Trophoblast cell (in vitro differentiated cells and primary cell): ENCODE results near the gene SCG3.

Source experiments
- DNase-seq, 2 donors: peaks; one replicate each; pipeline ENCODE4 v3.0.0-alpha.2; 2016
- H2AFZ ChIP-seq: 2 replicates; pipeline ENCODE4 v1.6.1; 2013; ENCODE audit warnings: low read length, moderate library complexity, mild to moderate bottlenecking; ENCODE audit not compliant: insufficient read depth, poor library complexity
- H2AK5ac ChIP-seq: 2 replicates; pipeline ENCODE4 v1.6.1; 2013; ENCODE audit warnings: mild to moderate bottlenecking, low read length
- H2BK120ac ChIP-seq: 2 replicates; pipeline ENCODE4 v1.6.1; 2013; ENCODE audit warnings: low read length, mild to moderate bottlenecking, moderate library complexity; ENCODE audit not compliant: insufficient read depth, poor library complexity
- H2BK12ac ChIP-seq: 2 replicates; pipeline ENCODE4 v1.6.1; 2013; ENCODE audit warnings: mild to moderate bottlenecking, low read length, moderate library complexity
- H2BK5ac ChIP-seq: 2 replicates; pipeline ENCODE4 v1.6.1; 2013; ENCODE audit warnings: low read length, low read depth, moderate library complexity, mild to moderate bottlenecking; ENCODE audit not compliant: poor library complexity
- H3K14ac ChIP-seq: 2 replicates; pipeline ENCODE4 v1.6.1; 2013; ENCODE audit warnings: mild to moderate bottlenecking, low read length
- H3K18ac ChIP-seq: 2 replicates; pipeline ENCODE4 v1.6.1; 2013; ENCODE audit warnings: mild to moderate bottlenecking, low read length
- H3K23ac ChIP-seq: 2 replicates; pipeline ENCODE4 v1.6.1; 2013; ENCODE audit warnings: low read length
- H3K27ac ChIP-seq: 2 replicates; pipeline ENCODE4 v1.5.1; 2013; ENCODE audit warnings: low read depth, mild to moderate bottlenecking, inconsistent platforms, low read length, moderate library complexity
- H3K27me3 ChIP-seq: 2 replicates; pipeline ENCODE4 v1.6.1; 2013; ENCODE audit warnings: inconsistent platforms, mild to moderate bottlenecking, low read length, moderate library complexity; ENCODE audit not compliant: insufficient read depth
- H3K36me3 ChIP-seq, 2 experiments: 1 replicate in 1 of 2; 2 replicates in 1 of 2; pipeline ENCODE4 v1.6.1; 2013; ENCODE audit warnings: low read length in 2 of 2, mild to moderate bottlenecking in 2 of 2, moderate library complexity in 1 of 2; ENCODE audit not compliant: insufficient read depth in 2 of 2, control insufficient read depth in 1 of 2
- H3K4ac ChIP-seq: 2 replicates; pipeline ENCODE4 v1.6.1; 2013; ENCODE audit warnings: low read depth, mild to moderate bottlenecking, low read length, moderate library complexity
- H3K4me1 ChIP-seq, 2 experiments: 1 replicate in 1 of 2; 2 replicates in 1 of 2; pipeline ENCODE4 v1.6.1; 2013; ENCODE audit warnings: low read length in 2 of 2, mild to moderate bottlenecking in 2 of 2, moderate library complexity in 1 of 2; ENCODE audit not compliant: insufficient read depth in 2 of 2, control insufficient read depth in 1 of 2
- H3K4me2 ChIP-seq: 2 replicates; pipeline ENCODE4 v1.6.1; 2013; ENCODE audit warnings: inconsistent platforms, mild to moderate bottlenecking, low read length, moderate library complexity
- H3K4me3 ChIP-seq: 2 replicates; pipeline ENCODE4 v1.5.1; 2013; ENCODE audit warnings: mild to moderate bottlenecking, low read depth, low read length, inconsistent platforms
- H3K79me1 ChIP-seq: one replicate; pipeline ENCODE4 v1.6.1; 2013; ENCODE audit warnings: low read length
- H3K79me2 ChIP-seq: 2 replicates; pipeline ENCODE4 v1.6.1; 2013; ENCODE audit warnings: low read length, mild to moderate bottlenecking; ENCODE audit not compliant: control insufficient read depth, insufficient read depth, poor library complexity
- H3K9ac ChIP-seq: 2 replicates; pipeline ENCODE4 v1.6.1; 2013; ENCODE audit warnings: mild to moderate bottlenecking, low read length
- H3K9me3 ChIP-seq: 2 replicates; pipeline ENCODE4 v1.6.1; 2013; ENCODE audit warnings: low read depth, mild to moderate bottlenecking, control low read depth, inconsistent platforms, low read length; ENCODE audit not compliant: insufficient read depth
- H4K12ac ChIP-seq: 2 replicates; pipeline ENCODE4 v1.6.1; 2013; ENCODE audit warnings: low read depth, mild to moderate bottlenecking, low read length, moderate library complexity
- H4K8ac ChIP-seq: 2 replicates; pipeline ENCODE4 v1.6.1; 2013; ENCODE audit warnings: low read depth, mild to moderate bottlenecking, low read length, moderate library complexity
- H4K91ac ChIP-seq: one replicate; pipeline ENCODE4 v1.6.1; 2013; ENCODE audit warnings: low read depth, mild to moderate bottlenecking, low read length, moderate library complexity
- WGBS: extraction: QIAGEN DNeasy Blood & Tissue Kit; methylation state at CpG from one replicate; pipeline ENCODE4 v1.1.7; 2013; ENCODE audit warnings: missing lambda C conversion rate; ENCODE audit not compliant: insufficient read length, insufficient coverage; ENCODE audit errors: extremely low coverage; 5-methylcytosine and 5-hydroxymethylcytosine counted together

SCG3 gene

DNA sequence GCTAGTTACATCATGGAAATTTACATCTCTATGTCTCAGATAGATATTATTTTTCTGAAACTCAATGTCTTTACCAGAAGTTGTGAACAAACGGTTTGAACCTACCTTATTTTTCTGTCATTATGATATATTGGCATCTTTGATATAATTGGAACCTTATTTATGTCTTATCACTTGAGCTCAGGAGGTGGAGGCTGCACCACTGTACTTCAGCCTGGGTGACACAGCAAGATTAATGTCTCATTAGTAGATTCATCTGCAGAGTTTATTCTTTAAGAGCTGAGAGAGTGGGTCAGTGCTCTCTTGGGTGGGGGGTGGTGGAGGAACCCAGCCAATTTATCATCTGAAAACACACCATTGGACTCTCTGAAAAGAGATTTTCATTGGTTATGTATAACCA, 21.4 kb downstream of the SCG3 start:
- Histone ChIP-seq H3K27ac (no peak overlapping the region), H2BK12ac (no peak overlapping the region)

DNA sequence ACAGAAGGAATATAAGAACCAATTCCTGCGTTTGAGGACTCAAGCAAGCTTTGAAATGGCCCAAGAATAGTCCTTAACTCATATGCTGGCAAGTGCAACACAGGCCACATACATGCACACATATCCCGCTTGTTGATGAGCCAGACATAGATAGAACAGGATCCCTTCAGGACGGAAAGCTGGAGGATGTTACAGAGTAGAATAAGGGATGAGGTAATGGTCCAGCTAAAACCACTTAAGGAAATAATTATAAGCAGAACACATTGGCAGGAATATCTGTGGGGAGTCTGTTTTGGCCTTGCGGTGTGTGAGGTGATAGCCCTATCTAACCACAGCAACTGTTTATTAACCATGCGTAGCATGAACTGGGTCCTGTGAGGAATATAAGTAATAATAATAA, 25.0 kb downstream of the SCG3 start:
- DNase-seq: no peak
- no peaks in the 10 kb centered on the region for H3K79me2 ChIP-seq
- H3K4me1 ChIP-seq: peaks cover 0 to 2% of the 10 kb centered on the region in 2 experiments
- H3K27ac ChIP-seq: no peak overlapping the region
- no peak overlapping the region for H2AFZ ChIP-seq
- H3K9ac ChIP-seq: no peak overlapping the region
- no peak overlapping the region for H2BK120ac ChIP-seq
- no peak overlapping the region for H3K14ac ChIP-seq
- H4K8ac ChIP-seq: no peak overlapping the region
- H3K18ac ChIP-seq: no peak overlapping the region
- no peak overlapping the region for H3K23ac ChIP-seq
- H3K4me2 ChIP-seq: no peak overlapping the region
- H2BK5ac ChIP-seq: no peak overlapping the region
- no peak overlapping the region for H4K91ac ChIP-seq
- no peaks in the 10 kb centered on the region for H3K9me3 ChIP-seq
- H2AK5ac ChIP-seq: no peak overlapping the region
- H3K4me3 ChIP-seq: no peak overlapping the region
- H3K36me3 ChIP-seq: peaks cover 0 to 2% of the 10 kb centered on the region in 2 experiments
- no CpG with 5 or more reads among the region's 5 CpGs for WGBS
- no peak overlapping the region for H3K4ac ChIP-seq
- H3K27me3 ChIP-seq: peaks cover 2% of the 10 kb centered on the region
- H3K79me1 ChIP-seq: no peaks in the 10 kb centered on the region
- no peak overlapping the region for H2BK12ac ChIP-seq
- no peak overlapping the region for H4K12ac ChIP-seq

More for the DNA sequence above, 21.4 kb downstream of the SCG3 start:
- Histone ChIP-seq H3K27me3 (peaks cover 2% of the 10 kb centered on the region), H3K4ac (no peak overlapping the region), H4K8ac (no peak overlapping the region), H3K9ac (no peak overlapping the region), H4K12ac (no peak overlapping the region), H3K14ac (no peak overlapping the region), H2AK5ac (no peak overlapping the region), H2BK120ac (no peak overlapping the region), H3K79me2 (no peaks in the 10 kb centered on the region), H3K4me2 (no peak overlapping the region), H3K23ac (no peak overlapping the region), H3K18ac (no peak overlapping the region), H3K4me1 (peaks cover 0 to 2% of the 10 kb centered on the region in 2 experiments), H2BK5ac (no peak overlapping the region), H2AFZ (no peak overlapping the region), H3K9me3 (no peaks in the 10 kb centered on the region), H3K4me3 (no peak overlapping the region), H3K36me3 (peaks cover 0 to 2% of the 10 kb centered on the region in 2 experiments), H3K79me1 (no peaks in the 10 kb centered on the region), H4K91ac (no peak overlapping the region)
- no peak for DNase-seq
- WGBS: no CpG with 5 or more reads among the region's 1 CpG

GRCh38 chr15:51706926-51707608, 25.8 kb downstream of the SCG3 start:
- no peak overlapping the region for H2BK12ac ChIP-seq
- H2BK5ac ChIP-seq: no peak overlapping the region
- H3K79me1 ChIP-seq: no peaks in the 10 kb centered on the region
- no peak overlapping the region for H3K9ac ChIP-seq
- no peaks in the 10 kb centered on the region for H3K79me2 ChIP-seq
- no peak overlapping the region for H2AFZ ChIP-seq
- DNase-seq: no peak
- no peaks in the 10 kb centered on the region for H3K36me3 ChIP-seq
- no peak overlapping the region for H3K23ac ChIP-seq
- no peak overlapping the region for H3K27ac ChIP-seq
- no peak overlapping the region for H4K91ac ChIP-seq
- H4K8ac ChIP-seq: no peak overlapping the region
- H2AK5ac ChIP-seq: no peak overlapping the region
- no peak overlapping the region for H3K4ac ChIP-seq
- no peak overlapping the region for H3K14ac ChIP-seq
- H3K4me1 ChIP-seq: peaks cover 0 to 2% of the 10 kb centered on the region in 2 experiments
- no peaks in the 10 kb centered on the region for H3K9me3 ChIP-seq
- no peak overlapping the region for H2BK120ac ChIP-seq
- WGBS: no CpG with 5 or more reads among the region's 2 CpGs
- H4K12ac ChIP-seq: no peak overlapping the region
- H3K18ac ChIP-seq: no peak overlapping the region
- H3K27me3 ChIP-seq: peaks cover 2% of the 10 kb centered on the region
- no peak overlapping the region for H3K4me2 ChIP-seq
- H3K4me3 ChIP-seq: no peak overlapping the region

DNA sequence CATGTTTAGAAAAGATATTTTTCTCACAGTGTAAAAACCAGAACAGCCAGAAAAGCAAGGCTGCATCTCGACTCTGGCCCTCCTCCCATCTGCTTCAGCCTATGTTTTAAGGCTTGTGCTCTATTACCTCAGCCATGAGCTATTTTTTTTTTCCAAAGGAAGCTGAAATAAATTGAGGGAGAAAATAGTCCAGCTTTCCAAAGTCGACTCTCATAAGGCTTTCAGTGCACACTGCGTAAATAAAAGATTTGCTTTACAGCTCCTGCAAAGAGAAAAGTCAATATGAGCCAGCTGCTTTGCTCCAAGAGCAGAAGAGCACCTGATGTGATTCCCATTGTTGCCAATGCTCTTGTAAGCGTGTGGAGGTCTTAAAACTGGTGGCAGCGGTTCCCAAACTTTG, 26.7 kb downstream of the SCG3 start:
- Histone ChIP-seq H2AK5ac (no peak overlapping the region), H2BK120ac (peak overlapping the region; percentile 56), H4K91ac (no peak overlapping the region), H3K27me3 (peaks cover 2% of the 10 kb centered on the region), H3K27ac (no peak overlapping the region), H3K79me1 (no peaks in the 10 kb centered on the region), H2BK5ac (peak overlapping the region; percentile 52), H3K9me3 (no peaks in the 10 kb centered on the region), H3K79me2 (no peaks in the 10 kb centered on the region), H3K36me3 (no peaks in the 10 kb centered on the region), H3K23ac (no peak overlapping the region), H4K8ac (no peak overlapping the region), H3K18ac (no peak overlapping the region), H3K4me1 (peaks cover 0 to 2% of the 10 kb centered on the region in 2 experiments), H4K12ac (no peak overlapping the region), H2AFZ (no peak overlapping the region), H3K14ac (no peak overlapping the region), H3K9ac (no peak overlapping the region), H3K4ac (no peak overlapping the region), H3K4me3 (no peak overlapping the region), H2BK12ac (peak overlapping the region; percentile 78), H3K4me2 (no peak overlapping the region)
- no CpG with 5 or more reads among the region's 5 CpGs for WGBS
- DNase-seq: no peak
